ENCODE results near the gene UBE3D.

The UBE3D gene

DNA sequence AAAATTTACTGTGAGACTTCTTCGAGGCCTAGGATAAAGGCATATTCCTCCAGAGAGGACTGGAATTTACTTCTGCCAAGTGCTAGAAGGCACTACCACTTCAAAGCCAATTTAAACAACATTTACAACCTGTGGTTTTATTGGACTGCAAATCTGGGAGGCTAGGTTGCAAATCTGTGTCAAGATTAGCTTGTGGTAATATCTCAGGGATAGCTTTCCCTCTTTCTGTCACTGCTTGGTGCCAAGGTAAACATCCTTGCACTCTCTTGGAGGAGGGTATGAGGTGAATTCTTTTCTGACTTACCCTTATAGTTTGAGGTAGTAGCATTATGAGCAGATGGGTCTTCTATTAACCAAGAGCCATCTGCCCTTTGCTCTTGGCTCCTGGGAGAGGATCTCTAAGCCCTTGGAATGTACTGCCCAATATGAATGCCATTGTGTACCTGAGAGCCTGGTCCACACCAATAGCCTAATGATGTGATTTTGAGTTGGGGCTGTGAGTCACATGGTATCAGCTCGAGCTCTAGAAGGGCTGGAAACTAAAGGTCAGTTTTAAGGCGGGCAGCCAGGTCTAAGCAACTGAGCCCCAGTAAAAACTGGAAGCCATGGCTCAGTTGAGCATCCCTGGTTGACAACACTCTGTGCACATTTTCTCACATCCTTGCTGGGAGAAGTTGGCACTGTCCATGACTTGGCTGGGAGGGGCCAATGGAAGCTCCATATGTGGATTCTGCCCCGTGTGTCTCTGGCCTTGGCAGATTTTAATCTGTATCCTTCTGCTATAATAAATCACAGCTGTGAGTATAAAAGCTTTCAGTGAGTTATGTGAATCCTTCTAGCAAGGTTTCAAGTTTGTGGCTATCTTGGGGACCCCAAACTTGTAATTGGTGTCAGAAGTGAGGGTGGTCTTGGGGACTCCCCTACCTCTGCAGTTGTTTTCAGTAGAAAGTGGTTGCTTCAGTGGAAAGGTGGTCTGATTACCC lies 188.1 kb downstream of the UBE3D start:
- TF ChIP-seq SIN3A (IDR thresholded peaks at IDR 0.05; ENCODE audit: borderline replicate concordance, insufficient read depth, low read length), result no peak
- TF ChIP-seq, protein P1, sequence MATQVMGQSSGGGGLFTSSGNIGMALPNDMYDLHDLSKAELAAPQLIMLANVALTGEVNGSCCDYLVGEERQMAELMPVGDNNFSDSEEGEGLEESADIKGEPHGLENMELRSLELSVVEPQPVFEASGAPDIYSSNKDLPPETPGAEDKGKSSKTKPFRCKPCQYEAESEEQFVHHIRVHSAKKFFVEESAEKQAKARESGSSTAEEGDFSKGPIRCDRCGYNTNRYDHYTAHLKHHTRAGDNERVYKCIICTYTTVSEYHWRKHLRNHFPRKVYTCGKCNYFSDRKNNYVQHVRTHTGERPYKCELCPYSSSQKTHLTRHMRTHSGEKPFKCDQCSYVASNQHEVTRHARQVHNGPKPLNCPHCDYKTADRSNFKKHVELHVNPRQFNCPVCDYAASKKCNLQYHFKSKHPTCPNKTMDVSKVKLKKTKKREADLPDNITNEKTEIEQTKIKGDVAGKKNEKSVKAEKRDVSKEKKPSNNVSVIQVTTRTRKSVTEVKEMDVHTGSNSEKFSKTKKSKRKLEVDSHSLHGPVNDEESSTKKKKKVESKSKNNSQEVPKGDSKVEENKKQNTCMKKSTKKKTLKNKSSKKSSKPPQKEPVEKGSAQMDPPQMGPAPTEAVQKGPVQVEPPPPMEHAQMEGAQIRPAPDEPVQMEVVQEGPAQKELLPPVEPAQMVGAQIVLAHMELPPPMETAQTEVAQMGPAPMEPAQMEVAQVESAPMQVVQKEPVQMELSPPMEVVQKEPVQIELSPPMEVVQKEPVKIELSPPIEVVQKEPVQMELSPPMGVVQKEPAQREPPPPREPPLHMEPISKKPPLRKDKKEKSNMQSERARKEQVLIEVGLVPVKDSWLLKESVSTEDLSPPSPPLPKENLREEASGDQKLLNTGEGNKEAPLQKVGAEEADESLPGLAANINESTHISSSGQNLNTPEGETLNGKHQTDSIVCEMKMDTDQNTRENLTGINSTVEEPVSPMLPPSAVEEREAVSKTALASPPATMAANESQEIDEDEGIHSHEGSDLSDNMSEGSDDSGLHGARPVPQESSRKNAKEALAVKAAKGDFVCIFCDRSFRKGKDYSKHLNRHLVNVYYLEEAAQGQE (IDR thresholded peaks at IDR 0.05; ENCODE audit: insufficient read depth in 1 of 2, low read depth in 2 of 2, low read length in 2 of 2), result peak in 1 of 2 experiments; percentile 22; a peak in 1 of 4 replicates

DNA sequence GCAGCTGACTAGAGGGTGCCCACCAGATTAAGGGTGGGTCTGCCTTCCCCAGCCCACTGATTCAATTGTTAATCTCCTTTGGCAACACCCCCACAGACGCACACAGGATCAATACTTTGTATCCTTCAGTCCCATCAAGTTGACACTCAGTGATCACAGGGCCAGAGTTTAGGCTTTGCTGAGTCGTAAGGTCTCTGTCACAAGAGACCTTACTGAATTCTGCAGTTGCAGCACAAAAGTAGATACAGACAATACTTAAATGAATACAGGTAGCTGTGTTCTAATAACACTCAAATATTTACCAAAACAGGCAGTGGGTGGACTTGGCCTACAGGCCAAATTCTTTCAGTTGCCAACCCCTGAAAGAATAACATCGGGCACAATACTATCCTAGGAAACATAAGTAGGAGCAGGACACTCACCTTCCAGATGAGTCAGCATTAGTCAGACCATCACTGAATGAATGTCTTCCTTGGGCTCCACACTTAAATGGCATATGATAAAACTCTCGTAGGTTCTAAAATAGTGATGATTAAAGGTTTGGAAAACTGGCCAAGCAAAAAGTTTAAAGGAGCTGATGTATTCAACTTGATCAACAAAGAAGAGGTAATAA lies 190.0 kb downstream of the UBE3D start:
- TF ChIP-seq POLR2AphosphoS5 (IDR thresholded peaks at IDR 0.05; ENCODE audit: low read depth, low read length) (no peak), TAF1 (IDR thresholded peaks at IDR 0.05; ENCODE audit: borderline replicate concordance, insufficient read depth, low read length) (no peak), FOXP2 (optimal IDR thresholded peaks at IDR 0.05; ENCODE audit: borderline replicate concordance, extremely low read depth, extremely low read length, insufficient read depth) (no peak), SIN3A (IDR thresholded peaks at IDR 0.05; ENCODE audit: borderline replicate concordance, insufficient read depth, low read length) (no peak)

DNA sequence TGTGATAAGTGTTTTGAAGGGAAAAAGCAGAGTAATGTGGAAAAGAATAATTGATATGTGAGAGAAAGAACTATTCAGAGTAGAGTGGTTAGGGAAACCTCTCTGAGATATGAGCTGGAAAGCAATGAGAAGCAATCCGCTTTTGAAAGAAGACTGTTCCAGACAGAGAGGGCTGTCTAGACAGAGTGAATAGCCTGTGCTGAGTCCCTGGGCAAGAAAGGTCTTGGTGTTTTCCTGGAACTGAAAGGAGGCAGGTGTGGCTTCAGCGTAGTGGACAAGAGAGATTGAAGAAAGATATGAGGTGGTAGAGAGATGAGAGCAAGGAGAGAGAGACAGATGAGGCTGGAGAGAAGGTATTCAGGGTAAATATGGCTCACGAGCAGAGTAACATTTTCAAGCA lies 190.8 kb downstream of the UBE3D start:
- TF ChIP-seq FOXP2 (optimal IDR thresholded peaks at IDR 0.05; ENCODE audit: borderline replicate concordance, extremely low read depth, extremely low read length, insufficient read depth) (no peak), POLR2AphosphoS5 (IDR thresholded peaks at IDR 0.05; ENCODE audit: low read depth, low read length) (no peak), SIN3A (IDR thresholded peaks at IDR 0.05; ENCODE audit: borderline replicate concordance, insufficient read depth, low read length) (no peak), TAF1 (IDR thresholded peaks at IDR 0.05; ENCODE audit: borderline replicate concordance, insufficient read depth, low read length) (no peak)
- TF ChIP-seq, protein P1 (IDR thresholded peaks at IDR 0.05; ENCODE audit: insufficient read depth in 1 of 2, low read depth in 2 of 2, low read length in 2 of 2), result no peak

DNA sequence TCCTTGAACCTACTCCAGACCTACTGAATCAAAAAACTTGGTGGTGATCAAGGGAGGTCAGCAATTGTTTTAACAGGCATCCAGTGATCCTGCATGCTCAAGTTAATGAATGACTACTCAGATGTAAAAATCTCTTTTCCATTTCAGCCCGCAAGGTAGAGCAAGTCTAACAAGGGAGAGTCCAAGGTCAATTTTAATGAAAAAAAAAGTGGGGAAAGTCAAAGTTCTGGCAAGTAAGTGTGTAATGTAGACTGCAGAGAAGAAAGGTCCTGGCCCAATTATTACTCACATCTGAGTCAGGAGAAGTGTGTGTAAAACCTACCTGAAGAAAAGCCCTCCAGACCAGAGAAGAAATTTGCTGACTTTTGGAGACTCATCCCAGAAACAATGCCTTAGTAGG lies 193.5 kb downstream of the UBE3D start:
- TF ChIP-seq, protein P1 (IDR thresholded peaks at IDR 0.05; ENCODE audit: insufficient read depth in 1 of 2, low read depth in 2 of 2, low read length in 2 of 2), result no peak
- TF ChIP-seq POLR2AphosphoS5 (IDR thresholded peaks at IDR 0.05; ENCODE audit: low read depth, low read length) (no peak), TAF1 (IDR thresholded peaks at IDR 0.05; ENCODE audit: borderline replicate concordance, insufficient read depth, low read length) (no peak), SIN3A (IDR thresholded peaks at IDR 0.05; ENCODE audit: borderline replicate concordance, insufficient read depth, low read length) (no peak), FOXP2 (optimal IDR thresholded peaks at IDR 0.05; ENCODE audit: borderline replicate concordance, extremely low read depth, extremely low read length, insufficient read depth) (no peak)

DNA sequence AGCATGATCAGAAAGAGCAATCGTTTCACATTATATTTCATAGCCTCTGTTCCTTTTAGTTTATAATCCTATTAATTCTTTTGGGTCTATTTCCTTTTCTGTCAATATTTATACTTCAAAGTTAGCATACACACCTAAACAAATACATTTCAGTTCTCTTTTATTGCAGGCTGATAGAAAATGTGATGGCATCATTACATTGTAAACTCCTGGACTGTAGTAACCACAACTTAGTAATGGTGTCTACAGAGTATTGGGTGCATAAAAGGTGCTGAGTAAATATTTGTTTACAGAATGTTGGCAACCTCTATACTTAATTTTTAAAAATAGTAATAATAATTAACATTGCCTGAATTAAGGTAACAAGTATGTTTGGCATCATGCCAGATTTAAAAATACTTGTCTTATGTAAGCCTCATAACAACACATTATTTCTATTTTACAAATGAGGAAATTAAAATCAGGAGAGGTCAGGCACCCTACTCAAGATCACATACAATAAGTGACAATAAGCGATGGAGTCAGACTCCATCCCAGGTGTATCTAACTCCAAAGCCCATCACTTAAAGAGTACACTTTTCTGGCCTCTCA lies 195.0 kb downstream of the UBE3D start:
- TF ChIP-seq POLR2AphosphoS5 (IDR thresholded peaks at IDR 0.05; ENCODE audit: low read depth, low read length), result no peak
- TF ChIP-seq, protein P1 (IDR thresholded peaks at IDR 0.05; ENCODE audit: insufficient read depth in 1 of 2, low read depth in 2 of 2, low read length in 2 of 2), result no peak
- no peak for TF ChIP-seq SIN3A (IDR thresholded peaks at IDR 0.05; ENCODE audit: borderline replicate concordance, insufficient read depth, low read length)
- TF ChIP-seq TAF1 (IDR thresholded peaks at IDR 0.05; ENCODE audit: borderline replicate concordance, insufficient read depth, low read length), result no peak
- no peak for TF ChIP-seq FOXP2 (optimal IDR thresholded peaks at IDR 0.05; ENCODE audit: borderline replicate concordance, extremely low read depth, extremely low read length, insufficient read depth)

Measured in PFSK-1 (cell line).